Mesenchymal stem cell (in vitro differentiated cells and primary cell): ENCODE measurements around the gene DIP2B.

Experiments
- DNase-seq: peaks from one replicate; pipeline ENCODE4 v3.0.0-alpha.2; 2013
- H2AFZ ChIP-seq: one replicate; pipeline ENCODE4 v1.6.1; 2013; ENCODE audit warnings: low read depth, mild to moderate bottlenecking, control low read depth, inconsistent platforms, low read length, moderate library complexity
- H2AK5ac ChIP-seq: 2 replicates; pipeline ENCODE4 v1.6.1; 2013; ENCODE audit warnings: low read length, moderate library complexity, mild to moderate bottlenecking, inconsistent platforms; ENCODE audit not compliant: severe bottlenecking
- H2BK120ac ChIP-seq: one replicate; pipeline ENCODE4 v1.6.1; 2013; ENCODE audit warnings: low read depth, mild to moderate bottlenecking, inconsistent platforms, low read length, moderate library complexity
- H2BK12ac ChIP-seq, 2 experiments: one replicate each; pipeline ENCODE4 v1.6.1; 2013; ENCODE audit warnings: inconsistent platforms in 2 of 2, low read length in 2 of 2, mild to moderate bottlenecking in 2 of 2, moderate library complexity in 2 of 2, control low read depth in 1 of 2
- H2BK15ac ChIP-seq: one replicate; pipeline ENCODE4 v1.6.1; 2013; ENCODE audit warnings: mild to moderate bottlenecking, low read depth, inconsistent platforms; ENCODE audit not compliant: poor library complexity, severe bottlenecking
- H2BK5ac ChIP-seq: 2 replicates; pipeline ENCODE4 v1.6.1; 2013; ENCODE audit warnings: low read depth, mild to moderate bottlenecking, low read length, control low read depth, inconsistent platforms; ENCODE audit not compliant: poor library complexity, severe bottlenecking
- H3K14ac ChIP-seq, 2 experiments: one replicate each; pipeline ENCODE4 v1.6.1; 2013; ENCODE audit warnings: inconsistent platforms in 2 of 2, low read length in 2 of 2, control low read depth in 1 of 2, mild to moderate bottlenecking in 1 of 2, moderate library complexity in 1 of 2
- H3K18ac ChIP-seq, 2 experiments: one replicate each; pipeline ENCODE4 v1.6.1; 2013; ENCODE audit warnings: inconsistent platforms in 2 of 2, low read length in 2 of 2, control low read depth in 1 of 2, low read depth in 1 of 2, mild to moderate bottlenecking in 1 of 2
- H3K23ac ChIP-seq, 2 experiments: one replicate each; pipeline ENCODE4 v1.6.1; 2013; ENCODE audit warnings: inconsistent platforms in 2 of 2, low read length in 2 of 2, mild to moderate bottlenecking in 2 of 2, moderate library complexity in 2 of 2, control low read depth in 1 of 2
- H3K27ac ChIP-seq: 2 replicates; pipeline ENCODE4 v1.5.1; 2013; ENCODE audit warnings: mild to moderate bottlenecking, moderate library complexity, low read length, control low read depth, inconsistent platforms; ENCODE audit not compliant: poor library complexity, severe bottlenecking
- H3K27me3 ChIP-seq, 2 experiments: 2 replicates each; pipeline versions ENCODE4 v1.6.1 to v1.7.0; 2013; ENCODE audit warnings: low read length in 2 of 2, mild to moderate bottlenecking in 2 of 2, moderate library complexity in 2 of 2, control low read depth in 1 of 2, inconsistent platforms in 1 of 2; ENCODE audit not compliant: control insufficient read depth in 1 of 2, insufficient read depth in 1 of 2
- H3K36me3 ChIP-seq, 2 experiments: 2 replicates each; pipeline versions ENCODE4 v1.6.1 to v1.7.0; 2013; ENCODE audit warnings: low read length in 2 of 2, control low read depth in 1 of 2, inconsistent platforms in 1 of 2, low read depth in 1 of 2, mild to moderate bottlenecking in 1 of 2; ENCODE audit not compliant: insufficient read depth in 2 of 2, control insufficient read depth in 1 of 2
- H3K4ac ChIP-seq, 2 experiments: one replicate each; pipeline ENCODE4 v1.6.1; 2013; ENCODE audit warnings: inconsistent platforms in 2 of 2, low read length in 2 of 2, mild to moderate bottlenecking in 2 of 2, moderate library complexity in 2 of 2, control low read depth in 1 of 2, low read depth in 1 of 2
- H3K4me1 ChIP-seq: 2 replicates; pipeline ENCODE4 v1.6.1; 2013; ENCODE audit warnings: low read depth, low read length, control low read depth; ENCODE audit not compliant: control insufficient read depth, insufficient read depth
- H3K4me2 ChIP-seq: 2 replicates; pipeline ENCODE4 v1.6.1; 2013; ENCODE audit warnings: low read length, mild to moderate bottlenecking, inconsistent platforms; ENCODE audit not compliant: poor library complexity, severe bottlenecking
- H3K4me3 ChIP-seq, 2 experiments: 2 replicates each; pipeline versions ENCODE4 v1.5.1 to v1.7.0; 2013; ENCODE audit warnings: low read length in 2 of 2, mild to moderate bottlenecking in 2 of 2, control low read depth in 1 of 2, low read depth in 1 of 2; ENCODE audit not compliant: insufficient read depth in 1 of 2
- H3K79me1 ChIP-seq: replicated peaks from 2 replicates; pipeline ENCODE4 v1.6.1; 2013; ENCODE audit warnings: mild to moderate bottlenecking, control low read depth, low read length, inconsistent platforms; ENCODE audit not compliant: poor library complexity, severe bottlenecking
- H3K9ac ChIP-seq: 2 replicates; pipeline ENCODE4 v1.7.0; 2013; ENCODE audit warnings: mild to moderate bottlenecking, low read length, moderate library complexity
- H3K9me3 ChIP-seq: 2 replicates; pipeline ENCODE4 v1.7.0; 2013; ENCODE audit warnings: mild to moderate bottlenecking, low read length; ENCODE audit not compliant: control insufficient read depth
- H4K8ac ChIP-seq: one replicate; pipeline ENCODE4 v1.6.1; 2013; ENCODE audit warnings: inconsistent platforms, mild to moderate bottlenecking, low read length, moderate library complexity
- H4K91ac ChIP-seq: one replicate; pipeline ENCODE4 v1.6.1; 2013; ENCODE audit warnings: mild to moderate bottlenecking, low read length, inconsistent platforms
- WGBS: methylation state at CpG from one replicate; pipeline ENCODE4 v1.1.7; 2013; ENCODE audit warnings: mixed read lengths; 5-methylcytosine and 5-hydroxymethylcytosine counted together

The DIP2B gene

DNA sequence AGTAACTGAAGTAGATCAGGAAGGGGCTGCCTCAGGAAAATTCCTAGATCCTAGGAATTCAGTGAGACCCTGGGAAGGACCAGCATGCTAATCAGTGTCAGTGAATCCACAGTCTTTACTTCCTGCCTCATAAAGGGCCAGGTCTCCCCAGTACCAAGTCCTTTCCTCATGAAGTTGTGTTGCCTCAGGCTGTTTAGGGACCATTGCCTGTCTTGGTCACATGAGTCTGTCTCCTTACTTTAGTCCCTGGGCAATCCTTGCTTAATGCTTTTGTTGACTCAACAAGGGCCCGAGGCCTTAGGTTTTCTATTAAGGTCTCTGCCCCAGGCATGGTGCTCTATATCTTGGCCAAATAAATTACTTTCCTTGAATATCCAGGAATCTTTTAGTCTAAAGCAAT lies 243.0 kb downstream of the DIP2B start:
- Histone ChIP-seq H2AK5ac (no peak overlapping the region), H2BK120ac (no peak overlapping the region), H4K91ac (no peak overlapping the region), H3K14ac (no peak overlapping the region), H2BK5ac (no peak overlapping the region), H3K79me1 (no peaks in the 10 kb centered on the region), H3K27me3 (no peaks in the 10 kb centered on the region), H3K27ac (no peak overlapping the region), H3K18ac (no peak overlapping the region), H4K8ac (no peak overlapping the region), H3K4me1 (peaks cover 2% of the 10 kb centered on the region), H3K4me3 (no peak overlapping the region), H2BK12ac (no peak overlapping the region), H2AFZ (no peak overlapping the region), H3K9me3 (no peaks in the 10 kb centered on the region), H3K4ac (no peak overlapping the region), H3K23ac (no peak overlapping the region), H3K36me3 (peaks cover 16 to 46% of the 10 kb centered on the region in 2 experiments), H2BK15ac (no peak overlapping the region), H3K4me2 (no peak overlapping the region), H3K9ac (no peak overlapping the region)
- DNase-seq, result peak; percentile 26
- no CpG with 5 or more reads among the region's 1 CpG for WGBS

DNA sequence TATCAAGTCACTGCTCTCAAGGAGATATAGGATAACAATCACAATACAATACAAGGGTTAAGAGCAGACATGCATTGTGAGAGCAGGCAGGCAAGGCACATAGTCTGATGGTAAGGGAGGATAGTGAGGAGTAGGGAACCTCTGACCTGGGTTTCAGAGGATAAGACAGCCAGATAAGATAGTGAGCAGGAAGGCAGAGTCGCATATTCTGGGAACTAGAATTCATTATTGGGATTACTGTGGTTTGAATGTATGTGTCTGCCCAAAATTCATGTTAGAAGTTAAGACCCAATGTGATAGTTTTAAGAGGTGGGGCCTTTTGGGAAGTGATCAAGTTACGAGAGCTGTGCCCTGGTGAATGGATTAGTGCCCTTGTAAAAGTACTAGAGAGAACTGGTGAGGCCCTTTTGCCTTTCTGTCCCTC lies 244.7 kb downstream of the DIP2B start:
- H3K4ac ChIP-seq, result no peak overlapping the region
- no peak overlapping the region for H2AK5ac ChIP-seq
- H2BK15ac ChIP-seq, result no peak overlapping the region
- no peak overlapping the region for H4K91ac ChIP-seq
- no peaks in the 10 kb centered on the region for H3K27me3 ChIP-seq
- H2BK120ac ChIP-seq, result no peak overlapping the region
- no peak overlapping the region for H3K4me2 ChIP-seq
- H3K27ac ChIP-seq, result no peak overlapping the region
- no peak overlapping the region for H3K9ac ChIP-seq
- H3K4me3 ChIP-seq, result no peak overlapping the region
- no peak for DNase-seq
- no peak overlapping the region for H3K23ac ChIP-seq
- H3K36me3 ChIP-seq, result peaks cover 10 to 35% of the 10 kb centered on the region in 2 experiments
- no peak overlapping the region for H4K8ac ChIP-seq
- H3K79me1 ChIP-seq, result no peaks in the 10 kb centered on the region
- peaks cover 2% of the 10 kb centered on the region for H3K4me1 ChIP-seq
- H3K18ac ChIP-seq, result no peak overlapping the region
- H2BK12ac ChIP-seq, result no peak overlapping the region
- no peaks in the 10 kb centered on the region for H3K9me3 ChIP-seq
- no peak overlapping the region for H2BK5ac ChIP-seq
- H2AFZ ChIP-seq, result no peak overlapping the region
- 91% methylated on average over 2 of the region's 2 CpGs for WGBS
- no peak overlapping the region for H3K14ac ChIP-seq

DNA sequence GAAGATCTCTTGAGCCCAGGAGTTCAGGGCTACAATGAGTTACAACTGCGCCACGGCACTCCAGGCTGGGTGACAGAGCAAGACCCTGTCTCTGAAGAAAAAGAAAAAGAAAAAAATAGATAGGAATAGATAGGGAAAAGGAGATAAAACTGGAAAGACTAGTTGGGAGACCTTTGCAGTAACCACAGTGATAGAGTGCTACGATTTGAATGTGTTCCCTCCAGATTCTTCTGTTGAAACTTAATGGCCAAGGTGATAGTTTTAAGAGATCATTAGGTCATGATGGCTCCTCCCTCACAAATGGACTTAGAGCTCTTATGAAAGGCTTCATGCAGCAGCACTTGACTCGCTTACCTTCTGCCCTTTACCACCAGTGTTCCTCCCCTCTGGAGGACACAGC lies 245.6 kb downstream of the DIP2B start:
- no peak overlapping the region for H2BK120ac ChIP-seq
- no peak overlapping the region for H2BK15ac ChIP-seq
- H2AFZ ChIP-seq, result no peak overlapping the region
- H3K4me3 ChIP-seq, result no peak overlapping the region
- no peaks in the 10 kb centered on the region for H3K9me3 ChIP-seq
- no peak overlapping the region for H4K8ac ChIP-seq
- H3K27me3 ChIP-seq, result no peaks in the 10 kb centered on the region
- H3K4me2 ChIP-seq, result no peak overlapping the region
- H3K14ac ChIP-seq, result no peak overlapping the region
- H3K36me3 ChIP-seq, result peaks cover 7 to 26% of the 10 kb centered on the region in 2 experiments
- H2BK12ac ChIP-seq, result no peak overlapping the region
- no peak overlapping the region for H3K23ac ChIP-seq
- H2AK5ac ChIP-seq, result no peak overlapping the region
- H3K18ac ChIP-seq, result no peak overlapping the region
- H3K79me1 ChIP-seq, result no peaks in the 10 kb centered on the region
- no peak overlapping the region for H3K27ac ChIP-seq
- peaks cover 2% of the 10 kb centered on the region for H3K4me1 ChIP-seq
- no peak overlapping the region for H3K9ac ChIP-seq
- 98% methylated on average over 4 of the region's 4 CpGs for WGBS
- no peak overlapping the region for H2BK5ac ChIP-seq
- H3K4ac ChIP-seq, result no peak overlapping the region
- no peak for DNase-seq
- H4K91ac ChIP-seq, result no peak overlapping the region

DNA sequence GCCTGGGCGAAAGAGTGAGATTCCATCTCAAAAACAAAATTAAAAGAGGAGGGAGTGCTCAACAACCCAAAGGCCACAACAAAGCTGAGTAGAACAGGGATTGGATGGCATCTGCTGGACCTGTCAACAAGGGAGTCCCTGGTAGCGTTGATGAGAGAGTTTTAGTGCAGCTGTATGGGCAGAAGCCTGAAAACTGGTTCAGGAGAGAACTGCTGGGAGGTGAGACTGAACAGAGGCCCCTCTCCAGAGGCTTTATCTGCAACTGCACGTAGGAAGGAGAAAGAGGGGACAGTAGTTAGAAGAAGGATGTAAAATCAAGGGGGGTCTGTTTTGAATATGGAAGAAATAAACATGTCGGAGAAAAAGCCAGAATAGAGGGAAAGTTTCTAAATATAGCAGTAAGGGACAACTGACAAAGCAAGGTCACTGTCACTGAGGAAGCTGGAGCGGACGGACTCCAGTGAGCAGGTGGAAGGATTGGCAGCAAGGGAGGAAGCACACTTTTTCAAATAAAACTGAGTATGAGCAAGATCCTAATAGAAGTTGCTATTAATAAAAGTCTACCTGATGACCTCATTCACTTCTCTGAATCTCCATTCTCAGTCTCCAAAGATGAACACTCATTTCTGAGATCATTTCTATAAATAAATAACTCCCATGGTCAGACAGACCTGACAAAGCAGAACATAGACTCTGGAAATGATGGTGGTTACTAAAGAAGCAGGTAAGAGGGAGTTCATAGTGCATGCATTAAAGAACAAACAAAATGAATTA lies 247.3 kb downstream of the DIP2B start:
- no peaks in the 10 kb centered on the region for H3K9me3 ChIP-seq
- no peak overlapping the region for H4K8ac ChIP-seq
- no peaks in the 10 kb centered on the region for H3K79me1 ChIP-seq
- no peak overlapping the region for H2BK5ac ChIP-seq
- peaks cover 2% of the 10 kb centered on the region for H3K4me1 ChIP-seq
- peak overlapping the region; percentile 46 for H3K27ac ChIP-seq
- WGBS, result 89% methylated on average over 5 of the region's 6 CpGs
- H2BK15ac ChIP-seq, result no peak overlapping the region
- H2BK120ac ChIP-seq, result no peak overlapping the region
- H3K36me3 ChIP-seq, result peaks cover 5 to 15% of the 10 kb centered on the region in 2 experiments
- peak overlapping the region in 1 of 2 experiments; percentile 21 for H3K18ac ChIP-seq
- no peak overlapping the region for H3K4me2 ChIP-seq
- no peak overlapping the region for H3K14ac ChIP-seq
- H3K23ac ChIP-seq, result no peak overlapping the region
- DNase-seq, result peak; percentile 4
- H3K4me3 ChIP-seq, result no peak overlapping the region
- H2BK12ac ChIP-seq, result no peak overlapping the region
- H4K91ac ChIP-seq, result no peak overlapping the region
- no peak overlapping the region for H2AK5ac ChIP-seq
- H3K4ac ChIP-seq, result no peak overlapping the region
- no peaks in the 10 kb centered on the region for H3K27me3 ChIP-seq
- no peak overlapping the region for H3K9ac ChIP-seq
- H2AFZ ChIP-seq, result no peak overlapping the region
